GM12878 (cell line): ENCODE results near the gene STK33. TPM values are rescaled to one million over a fixed set of nuclear protein-coding genes. Genes with fewer than 3 reads are reported as not detected.

ENCODE experiments used
- ATAC-seq: fragments of 200-7000 bp; cut with Tn5 transposase; 3 replicates; pipeline ENCODE4 v1.9.1; 2020; ENCODE audit warnings: mild to moderate bottlenecking, moderate library complexity
- BruUV-seq: library from RNA; stranded (reverse); fragments of 400-500 nt; replicated peaks from 2 replicates; lab custom pipeline; 2021; lab: Mats Ljungman, UMichigan
- CTCF ChIA-PET: fragments of 300-600 bp; sonication (Branson Sonifier 250); formaldehyde crosslinking; extraction: SDS; loops from one replicate; lab custom pipeline; 2021; ENCODE audit warnings: inconsistent platforms; lab: Yijun Ruan, JAX
- POLR2A ChIA-PET: fragments of 350-600 bp; formaldehyde crosslinking; extraction: SDS; loops from one replicate; lab custom pipeline; 2021; ENCODE audit warnings: inconsistent platforms; lab: Charles Lee
- RAD21 ChIA-PET: fragments of 300-600 bp; sonication (Branson Sonifier 250); formaldehyde crosslinking; loops from one replicate; lab custom pipeline; 2023; ENCODE audit warnings: antibody characterized with exemption; ENCODE audit not compliant: unreplicated experiment; lab: Charles Lee
- SMC1A ChIA-PET: fragments of 300-600 bp; sonication (Branson Sonifier 250); formaldehyde crosslinking; loops from one replicate; lab custom pipeline; 2023; ENCODE audit not compliant: unreplicated experiment, uncharacterized antibody; lab: Charles Lee
- DNase-seq: peaks from one replicate; pipeline ENCODE4 v3.0.0-alpha.2; 2011; ENCODE audit warnings: low read depth, low spot score
- FAIRE-seq: peaks from 3 replicates; lab custom pipeline; 2011; peaks lifted over from hg19 to GRCh38; lab: Jason Lieb, UNC
- H2AFZ ChIP-seq: 2 replicates; pipeline ENCODE4 v1.6.0; 2011; ENCODE audit warnings: low read depth, low read length, control low read depth; ENCODE audit not compliant: control insufficient read depth
- H3K27ac ChIP-seq: 2 replicates; pipeline ENCODE4 v1.5.1; 2011; ENCODE audit warnings: control low read depth; ENCODE audit not compliant: control insufficient read depth, insufficient read depth
- H3K27me3 ChIP-seq, 2 experiments: replicated peaks in 1 of 2; 2 replicates each; pipeline versions ENCODE4 v1.6.0 to v1.6.1; 2011; ENCODE audit warnings: low read length in 1 of 2; ENCODE audit not compliant: control insufficient read depth in 2 of 2, insufficient read depth in 2 of 2
- H3K36me3 ChIP-seq, 2 experiments: 2 replicates each; pipeline ENCODE4 v1.5.1; 2011; ENCODE audit warnings: low read length in 1 of 2; ENCODE audit not compliant: control insufficient read depth in 2 of 2, insufficient read depth in 2 of 2
- H3K4me1 ChIP-seq: 2 replicates; pipeline ENCODE4 v1.6.1; 2011; ENCODE audit warnings: mild to moderate bottlenecking, low read length, moderate library complexity, mixed read lengths; ENCODE audit not compliant: control insufficient read depth, insufficient read depth
- H3K4me2 ChIP-seq: 2 replicates; pipeline ENCODE4 v1.6.0; 2011; ENCODE audit warnings: control low read depth; ENCODE audit not compliant: control insufficient read depth, insufficient read depth
- H3K4me3 ChIP-seq: fragments of 200-600 bp; sonication (generic); 2 replicates; pipeline ENCODE4 v1.5.1; 2016
- H3K79me2 ChIP-seq: 2 replicates; pipeline ENCODE4 v1.6.0; 2011; ENCODE audit warnings: low read length; ENCODE audit not compliant: control insufficient read depth, insufficient read depth
- H3K9ac ChIP-seq: 2 replicates; pipeline ENCODE4 v1.8.0; 2011; ENCODE audit warnings: low read length, control low read depth, mixed read lengths; ENCODE audit not compliant: control insufficient read depth, insufficient read depth
- H3K9me3 ChIP-seq: replicated peaks from 3 replicates; pipeline ENCODE4 v1.5.1; 2011; ENCODE audit warnings: mild to moderate bottlenecking, low read length; ENCODE audit not compliant: control insufficient read depth, insufficient read depth
- H4K20me1 ChIP-seq: 2 replicates; pipeline ENCODE4 v1.6.0; 2011; ENCODE audit not compliant: control insufficient read depth, insufficient read depth
- ASH2L ChIP-seq: fragments of 300-600, 200-600 bp; sonication (generic); IDR thresholded peaks from 2 replicates; pipeline ENCODE4 v1.6.1; 2017; ENCODE audit warnings: low read depth, mild to moderate bottlenecking, borderline replicate concordance
- BHLHE40 ChIP-seq, 2 experiments: fragments of 450-650 bp in 1 of 2; IDR thresholded peaks; 2 replicates each; pipeline ENCODE4 v1.6.1; 2011 to 2017; ENCODE audit warnings: low read depth in 2 of 2, borderline replicate concordance in 1 of 2, improper control_type of control experiment in 1 of 2, low read length in 1 of 2, mild to moderate bottlenecking in 1 of 2
- NR2F1 ChIP-seq: fragments of 450-650 bp; conservative IDR thresholded peaks from 2 replicates; pipeline ENCODE4 v1.6.1; 2017; ENCODE audit warnings: mild to moderate bottlenecking
- PML ChIP-seq: IDR thresholded peaks from 2 replicates; pipeline ENCODE4 v1.6.1; 2012; ENCODE audit warnings: low read length, inconsistent platforms
- POLR2AphosphoS5 ChIP-seq: IDR thresholded peaks from 2 replicates; pipeline ENCODE4 v1.6.1; 2011; ENCODE audit warnings: mild to moderate bottlenecking, low read length, inconsistent platforms
- RAD51 ChIP-seq: fragments of 450-650 bp; IDR thresholded peaks from 2 replicates; pipeline ENCODE4 v1.6.1; 2016; ENCODE audit warnings: moderate library complexity, mild to moderate bottlenecking, inconsistent platforms
- SMC3 ChIP-seq: IDR thresholded peaks from 2 replicates; pipeline ENCODE4 v1.6.1; 2011; ENCODE audit warnings: low read length, improper control_type of control experiment, borderline replicate concordance
- YBX1 ChIP-seq: fragments of 450-650 bp; IDR thresholded peaks from 2 replicates; pipeline ENCODE4 v1.6.1; 2016; ENCODE audit warnings: antibody characterized with exemption
- ZBED1 ChIP-seq: IDR thresholded peaks from 2 replicates; pipeline ENCODE4 v1.6.1; 2016; ENCODE audit warnings: borderline replicate concordance
- WGBS: methylation state at CpG from one replicate; pipeline ENCODE4 v1.1.6; 2016; ENCODE audit warnings: low lambda C conversion rate; ENCODE audit not compliant: insufficient replicate concordance, insufficient coverage; ENCODE audit errors: missing lambda C conversion rate; 5-methylcytosine and 5-hydroxymethylcytosine counted together
- in situ Hi-C: fragments of 300-500 bp; cut with MboI; formaldehyde crosslinking; loops from 9 replicates; pipeline ENCODE4 v1.14.3; 2018; ENCODE audit warnings: mixed read lengths
- intact Hi-C: fragments of 100-400 bp; cut with micrococcal nuclease; formaldehyde crosslinking; loops from one replicate; pipeline ENCODE4 v1.14.2; 2022; ENCODE audit not compliant: unreplicated experiment
- polyA plus RNA-seq, 11 experiments: library from polyadenylated mRNA; depleted of rRNA in 4 of 11; unstranded in 6 of 11; stranded (reverse) in 5 of 11; fragments of >200 nt; fragmentation: Nextera tagmentation in 4 of 11; fragmentation: Illumina TruSeq in 1 of 11; extraction: Ambion mirVana in 4 of 11; extraction: Trizol in 1 of 11; gene quantifications; 1 replicate in 1 of 11; 2 replicates in 10 of 11; pipeline versions ENCODE4 v1.2.1 to v1.2.3, GENCODE V29; 2011 to 2016; ENCODE audit warnings: inconsistent platforms in 2 of 11, missing spikeins in 2 of 11, low read depth in 1 of 11
- total RNA-seq, 4 experiments: library from RNA; depleted of rRNA in 3 of 4; stranded (reverse); fragments of >200 nt in 3 of 4; fragmentation: Illumina TruSeq in 1 of 4; extraction: Trizol in 1 of 4; gene quantifications; 2 replicates each; pipeline versions ENCODE4 v1.2.1 to v1.2.3, GENCODE V29; 2013 to 2021
- TF ChIP-seq, protein P1 (sequence below): IDR thresholded peaks from 2 replicates; pipeline ENCODE4 v1.6.1; 2011; ENCODE audit warnings: borderline replicate concordance, low read depth, mild to moderate bottlenecking, moderate library complexity, mixed read lengths, low read length; ENCODE audit not compliant: insufficient read depth; ENCODE audit errors: extremely low read length

Gene STK33
- total and polyA plus RNA-seq, 10 of the 15 experiments (the other 5 are each of a cell fraction or from before 2014, with no cell fraction given): 5.2 to 27.3 (median 18.3) TPM

DNA sequence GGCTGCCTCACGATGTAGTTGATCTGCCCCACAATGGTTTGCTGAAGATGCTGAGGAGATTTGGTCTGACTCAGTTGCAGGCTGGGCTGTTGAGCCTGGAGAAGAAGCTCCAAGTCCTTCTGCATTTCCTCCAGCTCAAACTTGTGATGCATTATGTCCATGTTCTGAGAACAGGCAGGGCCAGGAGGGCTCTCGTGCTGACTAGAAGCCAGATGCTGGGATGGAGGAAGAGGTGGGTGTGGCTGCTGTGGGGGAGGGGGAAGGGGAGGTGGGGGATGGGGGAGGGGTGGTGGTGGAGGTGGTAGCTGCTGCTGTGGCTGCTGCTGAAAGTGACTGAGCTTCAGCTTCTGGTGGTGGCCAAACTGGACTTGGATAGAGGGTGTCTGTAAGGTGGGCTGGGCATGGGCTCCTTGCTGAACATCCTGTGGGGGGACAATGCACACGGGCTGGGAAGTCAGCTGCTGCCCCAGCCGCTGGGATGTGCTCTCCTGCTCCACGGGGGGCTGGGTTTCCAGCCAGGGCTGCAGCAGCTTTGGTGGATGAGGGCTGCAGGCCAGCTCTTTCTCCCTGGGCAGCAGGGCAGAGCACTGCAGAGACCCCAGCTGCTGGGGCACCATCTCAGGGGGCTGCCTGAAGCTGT lies 46.4 kb upstream of the STK33 start:
- DNase-seq (no peak), FAIRE-seq (no peak), ATAC-seq (no peak)
- ChIA-PET RAD21 (no interaction called here), CTCF (no interaction called here), SMC1A (interaction anchor here (1.4 kb wide), 1 partner anchor 13 kb away, joined by 3 read pairs; no protein-coding TSS in a partner anchor), POLR2A (no interaction called here)
- no peak overlapping the region for H3K9ac ChIP-seq
- H4K20me1 ChIP-seq: no peaks in the 10 kb centered on the region
- H3K4me2 ChIP-seq: no peak overlapping the region
- H3K27ac ChIP-seq: no peak overlapping the region
- no peaks in the 10 kb centered on the region for H3K27me3 ChIP-seq
- TF ChIP-seq ASH2L: no peak
- no peak for TF ChIP-seq RAD51
- TF ChIP-seq SMC3: no peak
- no peak for TF ChIP-seq ZBED1
- TF ChIP-seq POLR2AphosphoS5: no peak
- TF ChIP-seq, protein P1, sequence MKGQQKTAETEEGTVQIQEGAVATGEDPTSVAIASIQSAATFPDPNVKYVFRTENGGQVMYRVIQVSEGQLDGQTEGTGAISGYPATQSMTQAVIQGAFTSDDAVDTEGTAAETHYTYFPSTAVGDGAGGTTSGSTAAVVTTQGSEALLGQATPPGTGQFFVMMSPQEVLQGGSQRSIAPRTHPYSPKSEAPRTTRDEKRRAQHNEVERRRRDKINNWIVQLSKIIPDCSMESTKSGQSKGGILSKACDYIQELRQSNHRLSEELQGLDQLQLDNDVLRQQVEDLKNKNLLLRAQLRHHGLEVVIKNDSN: no peak
- no peak for TF ChIP-seq BHLHE40 (IDR thresholded peaks at IDR 0.05; ENCODE audit: borderline replicate concordance in 1 of 2, low read depth in 2 of 2, low read length in 1 of 2)
- no peak for TF ChIP-seq PML
- TF ChIP-seq YBX1: no peak
- TF ChIP-seq NR2F1: no peak
- in situ Hi-C loops: no loop called here
- no peaks in the 10 kb centered on the region for H3K9me3 ChIP-seq
- WGBS: 58% methylated on average over 5 of the region's 5 CpGs
- intact Hi-C loops: no loop called here
- no peaks in the 10 kb centered on the region for H3K79me2 ChIP-seq
- no peak overlapping the region for H3K4me3 ChIP-seq
- peaks cover 6% of the 10 kb centered on the region; the same call in 1 of the 2 replicates for H3K4me1 ChIP-seq
- H2AFZ ChIP-seq: no peak overlapping the region
- peaks cover 6 to 31% of the 10 kb centered on the region in 2 experiments for H3K36me3 ChIP-seq
- BruUV-seq: no TSS peak
